D721Med (cell line): Measurements from ENCODE around the gene CFL2.

Experiments used
- DNase-seq: peaks from one replicate; pipeline ENCODE4 v3.0.0; 2011; ENCODE audit warnings: low spot score; ENCODE audit not compliant: insufficient read length
- FAIRE-seq: peaks from 2 replicates; lab custom pipeline; 2011; peaks lifted over from hg19 to GRCh38; lab: Jason Lieb, UNC
- TF ChIP-seq, protein P1 (sequence below): IDR thresholded peaks from 2 replicates; pipeline ENCODE4 v1.5.1; 2012; ENCODE audit warnings: mild to moderate bottlenecking, control low read depth; ENCODE audit not compliant: insufficient read depth; ENCODE audit errors: missing control alignments

The CFL2 gene

DNA sequence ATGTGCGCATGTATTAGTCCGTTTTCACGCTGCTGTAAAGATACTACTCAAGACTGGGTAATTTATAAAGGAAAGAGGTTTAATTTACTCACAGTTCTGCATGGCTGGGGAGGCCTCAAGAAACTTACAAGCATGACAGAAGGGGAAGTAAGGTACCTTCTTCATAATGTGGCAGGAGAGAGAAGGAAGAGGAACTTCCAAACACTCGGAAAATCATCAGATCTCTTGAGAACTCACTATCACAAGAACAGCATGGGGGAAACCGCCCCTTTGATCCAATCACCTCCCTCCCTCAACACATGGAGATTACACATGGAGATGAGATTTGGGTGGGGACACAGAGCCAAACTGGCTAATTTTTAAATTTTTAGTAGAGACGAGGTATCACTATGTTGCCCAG lies 42.7 kb downstream of the CFL2 start:
- FAIRE-seq (no peak), DNase-seq (no peak)
- TF ChIP-seq, protein P1, sequence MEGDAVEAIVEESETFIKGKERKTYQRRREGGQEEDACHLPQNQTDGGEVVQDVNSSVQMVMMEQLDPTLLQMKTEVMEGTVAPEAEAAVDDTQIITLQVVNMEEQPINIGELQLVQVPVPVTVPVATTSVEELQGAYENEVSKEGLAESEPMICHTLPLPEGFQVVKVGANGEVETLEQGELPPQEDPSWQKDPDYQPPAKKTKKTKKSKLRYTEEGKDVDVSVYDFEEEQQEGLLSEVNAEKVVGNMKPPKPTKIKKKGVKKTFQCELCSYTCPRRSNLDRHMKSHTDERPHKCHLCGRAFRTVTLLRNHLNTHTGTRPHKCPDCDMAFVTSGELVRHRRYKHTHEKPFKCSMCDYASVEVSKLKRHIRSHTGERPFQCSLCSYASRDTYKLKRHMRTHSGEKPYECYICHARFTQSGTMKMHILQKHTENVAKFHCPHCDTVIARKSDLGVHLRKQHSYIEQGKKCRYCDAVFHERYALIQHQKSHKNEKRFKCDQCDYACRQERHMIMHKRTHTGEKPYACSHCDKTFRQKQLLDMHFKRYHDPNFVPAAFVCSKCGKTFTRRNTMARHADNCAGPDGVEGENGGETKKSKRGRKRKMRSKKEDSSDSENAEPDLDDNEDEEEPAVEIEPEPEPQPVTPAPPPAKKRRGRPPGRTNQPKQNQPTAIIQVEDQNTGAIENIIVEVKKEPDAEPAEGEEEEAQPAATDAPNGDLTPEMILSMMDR = no peak

GRCh38 chr14:34668111-34668510 lies 46.3 kb downstream of the CFL2 start:
- no peak for FAIRE-seq
- TF ChIP-seq, protein P1 = no peak
- no peak for DNase-seq

DNA sequence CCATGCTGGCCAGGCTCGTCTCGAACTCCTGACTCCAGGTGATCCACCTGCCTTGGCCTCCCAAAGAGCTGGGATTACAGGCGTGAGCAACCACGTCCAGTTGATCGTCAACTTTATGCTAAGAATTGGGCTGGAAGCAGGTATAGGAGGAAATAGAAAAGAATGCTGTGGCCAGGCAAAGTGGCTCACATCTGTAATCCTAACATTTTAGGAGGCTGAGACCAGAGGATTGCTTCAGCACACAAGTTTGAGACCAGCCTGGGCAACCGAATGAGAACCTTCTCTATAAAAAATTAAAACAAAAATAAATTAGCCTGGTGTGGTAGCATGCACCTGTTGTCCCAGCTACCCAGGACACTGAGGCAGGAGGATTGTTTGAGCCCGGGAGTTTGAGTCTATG lies 47.4 kb downstream of the CFL2 start:
- no peak for FAIRE-seq

GRCh38 chr14:34665785-34666435 lies 48.5 kb downstream of the CFL2 start:
- DNase-seq (no peak), FAIRE-seq (no peak)
- TF ChIP-seq, protein P1 = no peak

More for the DNA sequence above, 47.4 kb downstream of the CFL2 start:
- no peak for DNase-seq
- TF ChIP-seq, protein P1 = no peak

DNA sequence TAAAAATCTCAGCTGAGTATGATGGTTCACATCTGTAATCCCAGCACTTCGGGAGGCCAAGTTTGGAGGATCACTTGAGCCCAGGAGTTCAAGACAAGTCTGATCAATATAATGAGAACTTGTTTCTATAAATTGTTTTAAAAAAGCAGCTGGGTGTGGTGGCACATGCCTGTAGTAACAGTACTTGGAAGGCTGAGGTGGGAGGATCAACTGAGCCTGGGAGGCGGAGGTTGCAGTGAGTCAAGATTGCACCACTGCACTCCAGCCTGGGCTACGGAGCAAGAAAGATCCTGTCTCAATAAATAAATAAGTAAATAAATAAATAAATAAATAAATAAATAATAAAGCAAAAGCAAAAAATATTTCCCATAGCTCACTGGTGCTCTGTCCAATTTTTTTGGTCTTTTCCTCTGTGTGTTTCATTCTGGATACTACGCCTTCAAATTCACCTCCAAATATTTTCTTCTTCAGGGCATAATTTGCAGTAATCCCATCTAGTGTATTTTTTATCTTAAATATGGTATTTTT lies 51.8 kb downstream of the CFL2 start:
- TF ChIP-seq, protein P1 = no peak
- FAIRE-seq (no peak), DNase-seq (no peak)

- no peak for DNase-seq
- FAIRE-seq = no peak
- TF ChIP-seq, protein P1 = no peak
Observed at GRCh38 chr14:34660796-34661195, 53.6 kb downstream of the CFL2 start.
